Suprapubic skin (tissue), 2 donors: ENCODE results near the gene CPNE2.

Source experiments
- EP300 ChIP-seq: sonication (generic); formaldehyde crosslinking; IDR thresholded peaks from one replicate; pipeline ENCODE4 v1.6.1; 2017; ENCODE audit warnings: antibody characterized with exemption
- POLR2A ChIP-seq, 2 donors: fragments of 450-650 bp; IDR thresholded peaks; one replicate each; pipeline ENCODE4 v1.6.1; 2017; ENCODE audit warnings: antibody characterized with exemption in 2 of 2, mild to moderate bottlenecking in 2 of 2, moderate library complexity in 2 of 2

- TF ChIP-seq EP300: no peak
- no peak for TF ChIP-seq POLR2A (IDR thresholded peaks at IDR 0.05)
Measured at GRCh38 chr16:57147381-57148221, 55.2 kb downstream of the CPNE2 start.
